GM12878 (cell line): Measurements from ENCODE around the gene ZNF189. TPM values are rescaled to one million over a fixed set of nuclear protein-coding genes. Genes with fewer than 3 reads are reported as not detected.

ENCODE experiments used
- ATAC-seq: fragments of 200-7000 bp; cut with Tn5 transposase; 3 replicates; pipeline ENCODE4 v1.9.1; 2020; ENCODE audit warnings: mild to moderate bottlenecking, moderate library complexity
- BruUV-seq: library from RNA; stranded (reverse); fragments of 400-500 nt; replicated peaks from 2 replicates; lab custom pipeline; 2021; lab: Mats Ljungman, UMichigan
- CTCF ChIA-PET: fragments of 300-600 bp; sonication (Branson Sonifier 250); formaldehyde crosslinking; extraction: SDS; loops from one replicate; lab custom pipeline; 2021; ENCODE audit warnings: inconsistent platforms; lab: Yijun Ruan, JAX
- POLR2A ChIA-PET: fragments of 350-600 bp; formaldehyde crosslinking; extraction: SDS; loops from one replicate; lab custom pipeline; 2021; ENCODE audit warnings: inconsistent platforms; lab: Charles Lee
- RAD21 ChIA-PET: fragments of 300-600 bp; sonication (Branson Sonifier 250); formaldehyde crosslinking; loops from one replicate; lab custom pipeline; 2023; ENCODE audit warnings: antibody characterized with exemption; ENCODE audit not compliant: unreplicated experiment; lab: Charles Lee
- SMC1A ChIA-PET: fragments of 300-600 bp; sonication (Branson Sonifier 250); formaldehyde crosslinking; loops from one replicate; lab custom pipeline; 2023; ENCODE audit not compliant: unreplicated experiment, uncharacterized antibody; lab: Charles Lee
- DNase-seq: peaks from one replicate; pipeline ENCODE4 v3.0.0-alpha.2; 2011; ENCODE audit warnings: low read depth, low spot score
- FAIRE-seq: peaks from 3 replicates; lab custom pipeline; 2011; peaks lifted over from hg19 to GRCh38; lab: Jason Lieb, UNC
- H2AFZ ChIP-seq: 2 replicates; pipeline ENCODE4 v1.6.0; 2011; ENCODE audit warnings: low read depth, low read length, control low read depth; ENCODE audit not compliant: control insufficient read depth
- H3K27ac ChIP-seq: 2 replicates; pipeline ENCODE4 v1.5.1; 2011; ENCODE audit warnings: control low read depth; ENCODE audit not compliant: control insufficient read depth, insufficient read depth
- H3K27me3 ChIP-seq, 2 experiments: replicated peaks in 1 of 2; 2 replicates each; pipeline versions ENCODE4 v1.6.0 to v1.6.1; 2011; ENCODE audit warnings: low read length in 1 of 2; ENCODE audit not compliant: control insufficient read depth in 2 of 2, insufficient read depth in 2 of 2
- H3K36me3 ChIP-seq, 2 experiments: 2 replicates each; pipeline ENCODE4 v1.5.1; 2011; ENCODE audit warnings: low read length in 1 of 2; ENCODE audit not compliant: control insufficient read depth in 2 of 2, insufficient read depth in 2 of 2
- H3K4me1 ChIP-seq: 2 replicates; pipeline ENCODE4 v1.6.1; 2011; ENCODE audit warnings: mild to moderate bottlenecking, low read length, moderate library complexity, mixed read lengths; ENCODE audit not compliant: control insufficient read depth, insufficient read depth
- H3K4me2 ChIP-seq: 2 replicates; pipeline ENCODE4 v1.6.0; 2011; ENCODE audit warnings: control low read depth; ENCODE audit not compliant: control insufficient read depth, insufficient read depth
- H3K4me3 ChIP-seq: fragments of 200-600 bp; sonication (generic); 2 replicates; pipeline ENCODE4 v1.5.1; 2016
- H3K79me2 ChIP-seq: 2 replicates; pipeline ENCODE4 v1.6.0; 2011; ENCODE audit warnings: low read length; ENCODE audit not compliant: control insufficient read depth, insufficient read depth
- H3K9ac ChIP-seq: 2 replicates; pipeline ENCODE4 v1.8.0; 2011; ENCODE audit warnings: low read length, control low read depth, mixed read lengths; ENCODE audit not compliant: control insufficient read depth, insufficient read depth
- H3K9me3 ChIP-seq: replicated peaks from 3 replicates; pipeline ENCODE4 v1.5.1; 2011; ENCODE audit warnings: mild to moderate bottlenecking, low read length; ENCODE audit not compliant: control insufficient read depth, insufficient read depth
- H4K20me1 ChIP-seq: 2 replicates; pipeline ENCODE4 v1.6.0; 2011; ENCODE audit not compliant: control insufficient read depth, insufficient read depth
- BRCA1 ChIP-seq: IDR thresholded peaks from 2 replicates; pipeline ENCODE4 v1.6.1; 2011; ENCODE audit warnings: low read depth, low read length, improper control_type of control experiment
- CREB1 ChIP-seq: IDR thresholded peaks from 2 replicates; pipeline ENCODE4 v1.6.1; 2012; ENCODE audit warnings: low read depth, mild to moderate bottlenecking, inconsistent platforms
- CREM ChIP-seq: IDR thresholded peaks from 2 replicates; pipeline ENCODE4 v1.6.1; 2014; ENCODE audit warnings: antibody characterized with exemption, low read depth
- CUX1 ChIP-seq: IDR thresholded peaks from 2 replicates; pipeline ENCODE4 v1.6.1; 2012; ENCODE audit warnings: improper control_type of control experiment, low read depth, low read length; ENCODE audit not compliant: insufficient replicate concordance
- E4F1 ChIP-seq: fragments of 450-650 bp; IDR thresholded peaks from 2 replicates; pipeline ENCODE4 v1.6.1; 2018; ENCODE audit warnings: borderline replicate concordance, mild to moderate bottlenecking; ENCODE audit not compliant: partially characterized antibody
- EP300 ChIP-seq, 2 experiments: fragments of 150-350 bp in 1 of 2; IDR thresholded peaks; 2 replicates each; pipeline ENCODE4 v1.6.1; 2011 to 2012; ENCODE audit warnings: low read depth in 2 of 2, low read length in 2 of 2, borderline replicate concordance in 1 of 2, improper control_type of control experiment in 1 of 2, inconsistent platforms in 1 of 2; ENCODE audit not compliant: control insufficient read depth in 1 of 2
- FOS ChIP-seq: IDR thresholded peaks from 3 replicates; pipeline ENCODE4 v1.6.1; 2011; ENCODE audit warnings: borderline replicate concordance; ENCODE audit not compliant: insufficient read length; ENCODE audit errors: extremely low read depth
- GABPA ChIP-seq: IDR thresholded peaks from 2 replicates; pipeline ENCODE4 v1.6.1; 2014; ENCODE audit warnings: antibody characterized with exemption, low read depth, mild to moderate bottlenecking, inconsistent platforms
- HDGF ChIP-seq: fragments of 450-650 bp; IDR thresholded peaks from 2 replicates; pipeline ENCODE4 v1.6.1; 2016; ENCODE audit warnings: antibody characterized with exemption
- MTA3 ChIP-seq: IDR thresholded peaks from 2 replicates; pipeline ENCODE4 v1.6.1; 2012; ENCODE audit warnings: low read length, inconsistent platforms, borderline replicate concordance
- NFYB ChIP-seq: IDR thresholded peaks from 2 replicates; pipeline ENCODE4 v1.6.1; 2011; ENCODE audit warnings: low read depth, mild to moderate bottlenecking, low read length, improper control_type of control experiment, moderate library complexity; ENCODE audit not compliant: insufficient read depth
- PML ChIP-seq: IDR thresholded peaks from 2 replicates; pipeline ENCODE4 v1.6.1; 2012; ENCODE audit warnings: low read length, inconsistent platforms
- RFX5 ChIP-seq: IDR thresholded peaks from 2 replicates; pipeline ENCODE4 v1.6.1; 2011; ENCODE audit warnings: low read depth, low read length, improper control_type of control experiment
- SREBF1 ChIP-seq: IDR thresholded peaks from 2 replicates; pipeline ENCODE4 v1.6.1; 2012; ENCODE audit warnings: mild to moderate bottlenecking, low read length
- TCF12 ChIP-seq: IDR thresholded peaks from 2 replicates; pipeline ENCODE4 v1.6.1; 2011; ENCODE audit warnings: low read depth, mild to moderate bottlenecking, low read length
- ZNF217 ChIP-seq: fragments of 450-650 bp; IDR thresholded peaks from 2 replicates; pipeline ENCODE4 v1.6.1; 2017; ENCODE audit warnings: antibody characterized with exemption, mild to moderate bottlenecking
- ZNF24 ChIP-seq: fragments of 450-650 bp; IDR thresholded peaks from 2 replicates; pipeline ENCODE4 v1.6.1; 2017; ENCODE audit warnings: antibody characterized with exemption, mild to moderate bottlenecking
- ZNF274 ChIP-seq: IDR thresholded peaks from one replicate; pipeline ENCODE4 v1.8.0; 2011; ENCODE audit not compliant: insufficient read length, insufficient read depth
- WGBS: methylation state at CpG from one replicate; pipeline ENCODE4 v1.1.6; 2016; ENCODE audit warnings: low lambda C conversion rate; ENCODE audit not compliant: insufficient replicate concordance, insufficient coverage; ENCODE audit errors: missing lambda C conversion rate; 5-methylcytosine and 5-hydroxymethylcytosine counted together
- in situ Hi-C: fragments of 300-500 bp; cut with MboI; formaldehyde crosslinking; loops from 9 replicates; pipeline ENCODE4 v1.14.3; 2018; ENCODE audit warnings: mixed read lengths
- intact Hi-C: fragments of 100-400 bp; cut with micrococcal nuclease; formaldehyde crosslinking; loops from one replicate; pipeline ENCODE4 v1.14.2; 2022; ENCODE audit not compliant: unreplicated experiment
- polyA plus RNA-seq, 11 experiments: library from polyadenylated mRNA; depleted of rRNA in 4 of 11; unstranded in 6 of 11; stranded (reverse) in 5 of 11; fragments of >200 nt; fragmentation: Nextera tagmentation in 4 of 11; fragmentation: Illumina TruSeq in 1 of 11; extraction: Ambion mirVana in 4 of 11; extraction: Trizol in 1 of 11; gene quantifications; 1 replicate in 1 of 11; 2 replicates in 10 of 11; pipeline versions ENCODE4 v1.2.1 to v1.2.3, GENCODE V29; 2011 to 2016; ENCODE audit warnings: inconsistent platforms in 2 of 11, missing spikeins in 2 of 11, low read depth in 1 of 11
- total RNA-seq, 4 experiments: library from RNA; depleted of rRNA in 3 of 4; stranded (reverse); fragments of >200 nt in 3 of 4; fragmentation: Illumina TruSeq in 1 of 4; extraction: Trizol in 1 of 4; gene quantifications; 2 replicates each; pipeline versions ENCODE4 v1.2.1 to v1.2.3, GENCODE V29; 2013 to 2021

The ZNF189 gene
- total and polyA plus RNA-seq, 10 of the 15 experiments (the other 5 are each of a cell fraction or from before 2014, with no cell fraction given), result 3.1 to 12.3 (median 7.4) TPM

GRCh38 chr9:101427358-101427757 is 28.7 kb downstream of the ZNF189 start:
- CTCF ChIA-PET, result interaction anchor here (1.0 to 2.5 kb wide), 8 partner anchors 8 to 81 kb away, joined by 3 to 9 read pairs (median 4); no protein-coding TSS in a partner anchor
- Histone ChIP-seq H3K27me3 (no peaks in the 10 kb centered on the region), H3K9me3 (no peaks in the 10 kb centered on the region; the same call in 1 of the 3 replicates), H3K4me2 (no peak overlapping the region), H3K4me3 (no peak overlapping the region)
- TF ChIP-seq MTA3 (no peak), BRCA1 (no peak), HDGF (no peak), EP300 (IDR thresholded peaks at IDR 0.05; ENCODE audit: borderline replicate concordance in 1 of 2, control insufficient read depth in 1 of 2, low read depth in 2 of 2, low read length in 2 of 2) (no peak), FOS (no peak), CREB1 (no peak), ZNF24 (no peak), CREM (no peak), E4F1 (no peak), TCF12 (no peak), GABPA (no peak), SREBF1 (no peak), ZNF217 (no peak), PML (no peak), NFYB (no peak), ZNF274 (no peak), CUX1 (no peak), RFX5 (no peak)
- TF ChIP-seq, all 136 proteins: peak for 0
- ChIA-PET POLR2A (interaction anchor here (1.0 to 2.4 kb wide), 3 partner anchors 17 to 28 kb away, joined by 3 to 16 read pairs (median 3); partner anchors contain the start of genes MRPL50 and ZNF189), SMC1A (interaction anchor here (1.1 to 2.2 kb wide), 6 partner anchors 10 to 29 kb away, joined by 3 to 9 read pairs (median 6); partner anchors contain the start of genes MRPL50 and ZNF189), RAD21 (interaction anchor here (1.0 to 3.3 kb wide), 3 partner anchors 19 to 28 kb away, joined by 3 to 14 read pairs (median 6); partner anchors contain the start of genes MRPL50 and ZNF189)
- H3K79me2 ChIP-seq, result no peaks in the 10 kb centered on the region
- intact Hi-C loops (no loop called here), in situ Hi-C loops (no loop called here)
- peak overlapping the region; percentile 19; the same call in 1 of the 2 replicates for H3K27ac ChIP-seq
- H3K4me1 ChIP-seq, result peaks cover 5% of the 10 kb centered on the region; the same call in 1 of the 2 replicates
- H4K20me1 ChIP-seq, result no peaks in the 10 kb centered on the region
- no peak overlapping the region for H3K9ac ChIP-seq
- BruUV-seq, result no TSS peak
- DNase-seq (no peak), FAIRE-seq (no peak), ATAC-seq (no peak)
- 85% methylated on average over 8 of the region's 8 CpGs for WGBS
- H2AFZ ChIP-seq, result no peak overlapping the region
- H3K36me3 ChIP-seq, result no peaks in the 10 kb centered on the region
